ENCODE results near the gene PROM2.

PROM2 gene

DNA sequence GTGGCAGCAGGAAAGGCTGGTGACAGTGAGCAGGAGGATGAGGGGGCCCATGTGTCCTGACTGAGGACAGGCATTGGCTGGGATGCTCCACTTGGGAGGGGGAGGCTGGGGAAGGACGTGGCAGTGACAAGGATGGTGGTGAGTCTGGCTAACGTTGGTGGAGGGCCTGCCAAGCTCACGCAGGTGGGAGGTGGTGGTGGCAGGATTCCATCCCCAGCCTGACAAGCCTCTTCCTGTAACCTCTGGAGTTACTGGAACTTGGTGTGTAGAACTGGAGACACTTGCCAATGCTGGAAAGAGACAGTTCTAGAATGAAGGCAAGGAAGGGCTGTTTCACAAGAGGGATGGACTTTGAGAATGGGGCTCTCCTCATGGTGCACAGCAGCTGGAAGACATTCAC lies 8.2 kb downstream of the PROM2 start:
- TF ChIP-seq, protein P1, sequence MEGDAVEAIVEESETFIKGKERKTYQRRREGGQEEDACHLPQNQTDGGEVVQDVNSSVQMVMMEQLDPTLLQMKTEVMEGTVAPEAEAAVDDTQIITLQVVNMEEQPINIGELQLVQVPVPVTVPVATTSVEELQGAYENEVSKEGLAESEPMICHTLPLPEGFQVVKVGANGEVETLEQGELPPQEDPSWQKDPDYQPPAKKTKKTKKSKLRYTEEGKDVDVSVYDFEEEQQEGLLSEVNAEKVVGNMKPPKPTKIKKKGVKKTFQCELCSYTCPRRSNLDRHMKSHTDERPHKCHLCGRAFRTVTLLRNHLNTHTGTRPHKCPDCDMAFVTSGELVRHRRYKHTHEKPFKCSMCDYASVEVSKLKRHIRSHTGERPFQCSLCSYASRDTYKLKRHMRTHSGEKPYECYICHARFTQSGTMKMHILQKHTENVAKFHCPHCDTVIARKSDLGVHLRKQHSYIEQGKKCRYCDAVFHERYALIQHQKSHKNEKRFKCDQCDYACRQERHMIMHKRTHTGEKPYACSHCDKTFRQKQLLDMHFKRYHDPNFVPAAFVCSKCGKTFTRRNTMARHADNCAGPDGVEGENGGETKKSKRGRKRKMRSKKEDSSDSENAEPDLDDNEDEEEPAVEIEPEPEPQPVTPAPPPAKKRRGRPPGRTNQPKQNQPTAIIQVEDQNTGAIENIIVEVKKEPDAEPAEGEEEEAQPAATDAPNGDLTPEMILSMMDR (IDR thresholded peaks at IDR 0.05; ENCODE audit: low read depth, low read length, missing control alignments) = no peak
- DNase-seq = no peak
- in situ Hi-C loops (cut with HindIII; ENCODE audit: low pct_ligation_motif_present, low sequenced_read_pairs) = no loop called here
- Histone ChIP-seq H3K27ac (no peak overlapping the region), H3K36me3 (replicated peaks) (no peaks in the 10 kb centered on the region), H3K4me3 (ENCODE audit: low read depth, low read length) (no peak overlapping the region), H3K27me3 (replicated peaks) (no peaks in the 10 kb centered on the region)

DNA sequence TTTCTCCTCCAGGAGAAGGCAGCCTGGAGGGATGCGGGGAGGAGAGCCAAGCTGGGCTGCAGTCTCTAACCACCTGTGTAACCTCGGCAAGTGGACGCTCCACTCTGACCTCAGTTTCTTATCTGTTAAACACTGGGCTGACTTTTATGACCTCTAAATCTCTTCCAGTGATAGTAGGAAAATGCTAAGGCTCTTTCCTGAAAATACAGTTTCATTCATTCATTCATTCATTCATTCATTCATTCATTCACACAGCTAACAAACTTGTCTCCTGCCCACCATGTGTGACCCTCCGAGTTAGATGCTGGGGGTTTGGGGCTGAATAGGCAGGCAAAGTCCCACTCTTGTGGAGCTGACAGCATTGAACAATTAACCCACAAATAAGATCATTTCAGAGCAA lies 9.3 kb downstream of the PROM2 start:
- Histone ChIP-seq H3K36me3 (replicated peaks) (no peaks in the 10 kb centered on the region), H3K27me3 (replicated peaks) (no peaks in the 10 kb centered on the region), H3K27ac (no peak overlapping the region), H3K4me3 (ENCODE audit: low read depth, low read length) (no peak overlapping the region)
- DNase-seq = no peak
- TF ChIP-seq, protein P1 (IDR thresholded peaks at IDR 0.05; ENCODE audit: low read depth, low read length, missing control alignments) = no peak
- in situ Hi-C loops (cut with HindIII; ENCODE audit: low pct_ligation_motif_present, low sequenced_read_pairs) = no loop called here

DNA sequence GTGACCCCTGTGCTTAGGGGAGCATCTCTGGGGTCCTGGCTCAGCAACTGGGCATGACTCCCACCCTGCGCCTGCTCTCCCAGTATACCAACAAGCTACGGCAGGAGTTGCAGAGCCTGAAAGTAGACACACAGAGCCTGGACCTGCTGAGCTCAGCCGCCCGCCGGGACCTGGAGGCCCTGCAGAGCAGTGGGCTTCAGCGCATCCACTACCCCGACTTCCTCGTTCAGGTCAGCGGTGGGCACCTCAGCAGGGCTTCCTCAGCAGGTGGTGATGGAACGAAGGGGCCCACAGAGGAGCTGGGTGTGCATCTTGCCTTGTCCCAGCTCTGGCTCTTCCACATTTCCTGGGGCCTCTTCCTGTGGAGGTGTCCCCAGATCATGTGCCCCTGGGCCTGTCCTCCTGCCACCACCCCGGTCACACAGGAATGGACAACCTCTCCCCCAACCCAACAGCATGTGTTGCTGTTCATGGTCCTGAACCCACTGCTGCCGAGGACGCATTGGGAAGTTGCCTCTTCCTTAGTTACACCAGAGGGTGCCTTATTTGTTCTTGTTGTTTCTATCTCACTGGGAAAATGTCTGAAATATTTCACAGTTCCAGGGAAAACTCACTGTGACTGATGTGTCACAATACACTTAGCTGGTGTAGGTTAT lies 10.8 kb downstream of the PROM2 start:
- DNase-seq = no peak
- TF ChIP-seq, protein P1 (IDR thresholded peaks at IDR 0.05; ENCODE audit: low read depth, low read length, missing control alignments) = no peak
- Histone ChIP-seq H3K36me3 (replicated peaks) (no peaks in the 10 kb centered on the region), H3K27ac (no peak overlapping the region), H3K27me3 (replicated peaks) (no peaks in the 10 kb centered on the region), H3K4me3 (ENCODE audit: low read depth, low read length) (no peak overlapping the region)
- in situ Hi-C loops (cut with HindIII; ENCODE audit: low pct_ligation_motif_present, low sequenced_read_pairs) = no loop called here

DNA sequence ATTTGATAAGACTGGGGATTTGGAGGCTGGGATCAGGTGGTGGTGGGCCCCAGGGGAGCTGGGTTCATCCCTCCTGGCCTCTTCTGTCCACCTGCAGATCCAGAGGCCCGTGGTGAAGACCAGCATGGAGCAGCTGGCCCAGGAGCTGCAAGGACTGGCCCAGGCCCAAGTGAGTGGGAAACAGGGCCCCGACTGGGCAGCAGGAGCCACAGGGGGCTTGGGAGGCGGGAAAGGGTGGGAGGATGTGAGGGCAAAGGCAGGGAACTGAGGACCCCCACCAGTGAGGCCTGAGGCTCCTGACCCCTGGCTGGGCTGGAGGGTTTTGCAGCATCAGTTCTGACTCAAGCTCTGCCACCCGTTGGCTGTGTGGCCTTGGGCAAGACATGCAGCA lies 11.3 kb downstream of the PROM2 start:
- Histone ChIP-seq H3K36me3 (replicated peaks) (no peaks in the 10 kb centered on the region), H3K4me3 (ENCODE audit: low read depth, low read length) (no peak overlapping the region), H3K27ac (no peak overlapping the region), H3K27me3 (replicated peaks) (no peaks in the 10 kb centered on the region)
- in situ Hi-C loops (cut with HindIII; ENCODE audit: low pct_ligation_motif_present, low sequenced_read_pairs) = no loop called here
- TF ChIP-seq, protein P1 (IDR thresholded peaks at IDR 0.05; ENCODE audit: low read depth, low read length, missing control alignments) = no peak
- no peak for DNase-seq

DNA sequence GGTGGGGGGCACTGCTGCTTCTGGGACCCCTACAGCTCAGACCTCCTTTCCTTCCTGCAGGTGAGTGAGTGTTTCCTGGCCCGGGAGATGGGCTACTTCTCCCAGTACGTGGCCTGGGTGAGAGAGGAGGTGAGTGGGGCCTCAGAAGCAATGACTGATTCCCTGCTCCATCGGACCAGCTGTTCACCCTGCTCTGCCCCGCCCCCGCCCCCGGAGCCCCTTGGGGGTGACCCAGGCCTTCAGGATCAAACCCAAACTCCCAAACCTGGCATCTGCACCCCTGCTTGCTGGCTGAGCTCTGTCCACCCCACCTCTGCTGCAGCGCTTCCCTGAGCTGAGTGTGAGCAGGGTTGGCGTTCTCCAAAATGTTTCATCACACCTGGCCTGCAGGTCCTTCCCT lies 13.1 kb downstream of the PROM2 start:
- TF ChIP-seq, protein P1 (IDR thresholded peaks at IDR 0.05; ENCODE audit: low read depth, low read length, missing control alignments) = no peak

DNA sequence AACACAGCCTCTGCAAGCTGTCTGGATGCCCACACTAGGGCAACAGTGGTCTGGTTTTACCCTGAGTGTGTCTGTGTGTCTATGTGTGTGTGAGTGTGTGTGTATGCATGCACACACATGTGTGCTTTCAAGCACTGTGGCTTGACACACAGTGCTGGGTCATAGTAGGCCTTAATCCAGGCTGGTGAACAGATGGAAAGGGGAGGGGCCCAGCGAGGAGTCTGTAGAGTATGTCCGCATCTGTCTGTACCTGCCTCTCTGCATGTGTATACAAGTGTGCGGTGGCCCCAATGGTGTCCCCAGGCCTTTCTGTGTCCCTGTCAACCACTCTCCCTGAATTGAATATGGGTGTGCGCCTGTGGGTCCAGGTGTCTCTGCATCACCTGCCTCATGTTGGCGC lies 13.6 kb downstream of the PROM2 start:
- Histone ChIP-seq H3K36me3 (replicated peaks) (no peaks in the 10 kb centered on the region), H3K27ac (no peak overlapping the region), H3K4me3 (ENCODE audit: low read depth, low read length) (no peak overlapping the region), H3K27me3 (replicated peaks) (no peaks in the 10 kb centered on the region)
- in situ Hi-C loops (cut with HindIII; ENCODE audit: low pct_ligation_motif_present, low sequenced_read_pairs) = no loop called here
- TF ChIP-seq, protein P1 (IDR thresholded peaks at IDR 0.05; ENCODE audit: low read depth, low read length, missing control alignments) = no peak
- no peak for DNase-seq

More for the DNA sequence above, 13.1 kb downstream of the PROM2 start:
- Histone ChIP-seq H3K27ac (no peak overlapping the region), H3K4me3 (ENCODE audit: low read depth, low read length) (no peak overlapping the region), H3K27me3 (replicated peaks) (no peaks in the 10 kb centered on the region), H3K36me3 (replicated peaks) (no peaks in the 10 kb centered on the region)
- no peak for DNase-seq
- in situ Hi-C loops (cut with HindIII; ENCODE audit: low pct_ligation_motif_present, low sequenced_read_pairs) = no loop called here
